Neuron (in vitro differentiated cells): ENCODE measurements around the gene S100A1.

ENCODE experiments used
- H2AFZ ChIP-seq: one replicate; pipeline ENCODE4 v1.6.1; 2013; ENCODE audit warnings: low read depth, mild to moderate bottlenecking, inconsistent platforms, low read length, moderate library complexity
- H3K27me3 ChIP-seq: one replicate; pipeline ENCODE4 v1.6.1; 2013; ENCODE audit warnings: low read length; ENCODE audit not compliant: insufficient read depth
- H3K36me3 ChIP-seq: one replicate; pipeline ENCODE4 v1.6.1; 2013; ENCODE audit warnings: low read length; ENCODE audit not compliant: insufficient read depth
- H3K4me1 ChIP-seq: one replicate; pipeline ENCODE4 v1.6.1; 2013; ENCODE audit warnings: low read length; ENCODE audit not compliant: insufficient read depth
- H3K4me3 ChIP-seq: 2 replicates; pipeline ENCODE4 v1.5.1; 2013; ENCODE audit warnings: mild to moderate bottlenecking, low read length, moderate library complexity
- H3K9me3 ChIP-seq: one replicate; pipeline ENCODE4 v1.6.1; 2013; ENCODE audit warnings: low read length

The S100A1 gene

DNA sequence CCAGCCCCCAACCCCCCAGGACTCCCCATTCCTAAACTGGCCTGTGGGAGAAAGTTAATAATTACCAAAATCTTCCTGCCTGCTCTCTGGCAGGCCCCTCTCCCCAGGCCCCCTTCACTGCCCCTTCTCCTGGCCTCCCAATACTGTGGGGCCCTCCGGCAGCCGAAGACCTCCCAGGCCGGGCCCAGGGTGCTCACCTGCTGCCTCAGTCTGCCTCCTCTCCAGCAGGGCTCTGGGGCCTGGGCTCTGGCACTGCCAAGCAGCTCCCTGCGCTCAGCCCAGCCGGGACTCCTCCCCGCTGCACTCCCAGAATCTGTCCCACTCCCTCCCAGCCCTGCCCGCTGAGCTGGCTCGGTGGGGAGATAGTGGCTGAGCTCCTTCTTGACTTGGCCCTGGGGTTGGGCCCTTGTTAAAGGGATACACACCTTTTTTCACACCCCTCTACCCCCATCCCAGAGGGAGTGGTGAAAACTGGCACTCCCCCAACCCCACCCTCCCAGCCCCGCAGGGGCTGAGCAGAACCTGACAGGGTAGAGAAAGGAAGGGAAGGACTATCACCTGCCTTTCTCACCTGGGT lies 15.4 kb upstream of the S100A1 start, which contains the start of gene S100A16:
Gene S100A16, minus strand, starts transcription at position 383 of the 577 bp plus-strand sequence. CDS start 4,986 bp downstream, outside the sequence.
- Histone ChIP-seq H3K4me1 (peaks cover 28% of the 10 kb centered on the region), H3K27me3 (no peaks in the 10 kb centered on the region), H3K4me3 (peak within 1 kb of the TSS; percentile 13), H3K36me3 (no peaks in the 10 kb centered on the region), H2AFZ (peak within 1 kb of the TSS; percentile 8), H3K9me3 (no peaks in the 10 kb centered on the region)

DNA sequence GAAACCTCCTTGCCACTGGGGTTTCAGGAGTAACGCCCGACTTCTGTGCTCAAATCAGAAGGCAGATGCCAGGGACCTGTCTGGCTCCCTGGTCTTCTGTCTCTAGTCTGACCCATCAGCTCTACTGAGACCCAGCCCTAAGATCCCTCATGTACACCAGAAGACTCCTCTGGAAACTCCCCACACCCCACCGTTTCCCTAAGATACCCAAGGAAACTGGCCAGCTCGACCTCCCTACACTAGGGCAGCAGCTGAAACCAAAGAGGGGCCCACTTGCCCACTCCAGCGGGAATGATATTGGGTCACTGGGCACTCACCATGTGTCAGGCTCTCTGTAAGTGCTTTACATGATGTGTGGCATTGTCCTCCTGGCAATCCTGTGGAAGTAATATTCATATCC lies 14.8 kb upstream of the S100A1 start:
- Histone ChIP-seq H3K4me1 (peaks cover 24% of the 10 kb centered on the region), H3K27me3 (no peaks in the 10 kb centered on the region), H3K36me3 (no peaks in the 10 kb centered on the region), H3K4me3 (no peak overlapping the region), H2AFZ (no peak overlapping the region), H3K9me3 (no peaks in the 10 kb centered on the region)

DNA sequence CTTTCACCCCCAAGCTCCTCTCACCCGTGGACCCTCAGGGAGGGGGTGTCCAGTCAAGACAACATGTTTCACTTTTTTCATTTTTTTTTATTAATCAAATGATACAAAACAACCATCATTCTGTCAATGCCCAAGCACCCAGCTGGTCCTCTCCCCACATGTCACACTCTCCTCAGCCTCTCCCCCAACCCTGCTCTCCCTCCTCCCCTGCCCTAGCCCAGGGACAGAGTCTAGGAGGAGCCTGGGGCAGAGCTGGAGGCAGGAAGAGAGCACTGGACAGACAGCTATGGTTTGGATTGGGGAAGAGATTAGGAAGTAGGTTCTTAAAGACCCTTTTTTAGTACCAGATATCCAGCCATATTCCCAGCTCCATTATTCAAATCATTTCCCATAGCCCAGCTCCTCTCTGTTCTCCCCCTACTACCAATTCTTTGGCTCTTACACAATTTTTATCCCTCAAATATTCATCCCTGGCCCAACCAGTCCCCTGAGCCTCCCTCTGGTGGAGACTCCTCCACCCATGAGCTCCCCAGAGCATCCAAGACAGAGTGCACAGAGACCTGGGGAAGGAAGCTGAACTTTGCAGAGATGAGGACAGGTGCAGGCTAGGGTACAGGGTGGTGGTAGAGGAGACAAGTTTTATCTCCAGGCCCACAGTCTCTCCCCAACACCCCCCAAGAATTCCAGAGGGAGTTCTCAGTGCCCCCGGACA lies 13.9 kb upstream of the S100A1 start:
- Histone ChIP-seq H3K9me3 (no peaks in the 10 kb centered on the region), H3K4me1 (peaks cover 15% of the 10 kb centered on the region), H3K36me3 (peaks cover 4% of the 10 kb centered on the region), H3K4me3 (no peak overlapping the region), H3K27me3 (no peaks in the 10 kb centered on the region), H2AFZ (no peak overlapping the region)

DNA sequence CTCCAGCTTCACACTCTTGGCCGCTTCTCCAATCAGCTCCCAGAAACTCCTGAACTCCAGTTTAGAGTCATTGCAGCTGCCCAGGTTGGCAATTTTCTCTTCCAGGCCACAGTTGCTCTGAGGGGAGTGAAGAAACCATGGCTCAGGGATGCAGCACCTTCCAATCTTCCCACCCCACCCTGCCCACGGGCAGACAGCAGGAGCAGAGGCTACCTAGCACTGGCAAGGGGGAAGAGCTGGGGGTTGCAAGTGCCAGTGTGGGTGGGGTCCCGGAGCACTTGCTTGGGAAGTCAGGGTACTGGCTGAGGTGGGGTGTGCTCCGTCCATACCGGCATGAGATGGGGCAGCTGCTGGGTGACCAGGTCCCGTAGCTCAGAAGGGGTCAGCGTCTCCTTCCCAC lies 13.3 kb upstream of the S100A1 start:
- Histone ChIP-seq H3K9me3 (peaks cover 4% of the 10 kb centered on the region), H3K4me1 (peaks cover 11% of the 10 kb centered on the region), H3K36me3 (peaks cover 8% of the 10 kb centered on the region), H2AFZ (no peak overlapping the region), H3K4me3 (no peak overlapping the region), H3K27me3 (no peaks in the 10 kb centered on the region)

DNA sequence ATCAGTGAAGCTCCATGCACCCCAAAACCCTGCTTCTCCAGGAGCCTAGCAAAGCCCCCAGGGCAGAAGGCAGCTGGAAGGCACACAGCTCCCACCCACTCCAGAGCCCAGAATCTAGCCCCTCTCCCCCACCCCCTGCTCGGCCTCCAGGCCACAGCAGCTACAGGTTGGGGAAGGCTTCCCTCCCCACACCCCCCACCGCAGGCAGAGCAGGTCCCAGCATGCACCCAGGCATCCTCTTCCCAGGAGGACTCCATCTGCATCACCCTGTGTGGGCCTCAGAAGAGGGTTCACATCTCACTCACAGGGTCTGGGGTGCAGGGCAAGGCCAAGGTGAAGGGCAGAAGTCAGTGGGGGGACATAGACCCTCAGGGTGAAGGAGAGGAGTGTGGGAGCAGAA lies 12.8 kb upstream of the S100A1 start:
- no peaks in the 10 kb centered on the region for H3K27me3 ChIP-seq
- H2AFZ ChIP-seq: no peak overlapping the region
- H3K4me1 ChIP-seq: peaks cover 11% of the 10 kb centered on the region
- H3K4me3 ChIP-seq: no peak overlapping the region
- peaks cover 4% of the 10 kb centered on the region for H3K9me3 ChIP-seq
- H3K36me3 ChIP-seq: peaks cover 9% of the 10 kb centered on the region

DNA sequence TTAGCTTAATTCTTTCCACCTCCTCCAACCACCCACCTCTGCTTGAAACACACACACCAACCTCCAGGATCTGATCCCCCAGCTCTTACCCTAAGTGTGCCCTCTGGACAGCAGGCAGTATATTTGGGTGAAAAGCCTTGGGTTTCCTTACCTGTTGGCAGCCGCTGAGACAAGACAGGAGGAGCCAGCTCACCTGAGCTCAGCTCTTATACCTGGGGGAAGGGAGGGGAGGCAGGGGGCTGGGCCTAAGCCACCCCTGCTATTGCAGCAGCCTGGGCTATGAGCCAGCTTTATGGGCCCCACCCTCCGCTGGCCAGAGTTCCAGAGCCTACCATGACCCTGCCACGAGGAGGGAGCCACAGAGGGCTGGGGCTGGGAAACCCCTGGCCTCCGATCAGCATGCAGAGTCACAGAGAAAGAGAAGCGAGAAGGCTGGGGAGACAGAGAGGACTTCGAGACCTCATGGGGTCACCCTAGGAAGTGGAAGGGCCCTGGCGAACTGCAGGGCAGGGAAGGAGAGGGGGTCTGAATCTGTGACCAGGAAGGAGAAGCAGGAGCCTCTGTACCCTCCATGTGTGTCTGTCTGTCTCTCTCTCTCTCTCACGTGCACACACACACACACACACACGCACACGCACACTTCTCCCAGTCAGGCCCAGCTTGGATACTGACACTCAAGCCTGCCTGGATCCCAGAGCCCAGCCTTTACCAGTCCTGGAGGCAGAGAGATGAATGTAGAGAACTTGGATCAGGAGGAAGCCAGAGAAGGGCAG lies 11.9 kb upstream of the S100A1 start, which contains the start of gene S100A14:
Gene S100A14, minus strand, starts transcription at position 182 of the 773 bp plus-strand sequence. CDS start 467 bp downstream, outside the sequence.
- Histone ChIP-seq H3K27me3 (no peaks in the 10 kb centered on the region), H3K4me3 (no peak within 1 kb of the TSS), H3K9me3 (peaks cover 8% of the 10 kb centered on the region), H3K4me1 (peaks cover 11% of the 10 kb centered on the region), H2AFZ (no peak within 1 kb of the TSS), H3K36me3 (peaks cover 12% of the 10 kb centered on the region)

DNA sequence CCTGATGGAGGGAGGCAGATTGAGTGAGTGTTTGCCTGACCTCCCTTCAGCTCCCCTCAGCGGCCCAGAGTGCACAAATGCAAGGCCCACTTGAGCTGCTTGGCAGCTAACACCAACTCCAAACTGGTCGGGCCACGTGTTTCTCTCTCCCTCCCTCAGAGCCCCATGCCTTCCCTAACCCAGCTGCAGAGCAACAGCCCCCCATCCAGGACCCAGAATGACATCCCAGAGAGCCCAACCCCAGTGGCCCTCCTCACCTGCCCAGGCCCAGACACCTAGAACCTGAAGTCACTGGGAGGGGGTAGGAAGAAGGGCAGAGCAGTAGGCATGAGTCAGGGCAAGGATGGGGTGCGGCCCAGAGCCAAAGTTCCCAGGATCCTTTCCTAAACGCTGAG lies 11.3 kb upstream of the S100A1 start:
- Histone ChIP-seq H3K27me3 (no peaks in the 10 kb centered on the region), H3K9me3 (peaks cover 8% of the 10 kb centered on the region), H3K4me3 (no peak overlapping the region), H2AFZ (no peak overlapping the region), H3K4me1 (peaks cover 8% of the 10 kb centered on the region), H3K36me3 (peaks cover 12% of the 10 kb centered on the region)

DNA sequence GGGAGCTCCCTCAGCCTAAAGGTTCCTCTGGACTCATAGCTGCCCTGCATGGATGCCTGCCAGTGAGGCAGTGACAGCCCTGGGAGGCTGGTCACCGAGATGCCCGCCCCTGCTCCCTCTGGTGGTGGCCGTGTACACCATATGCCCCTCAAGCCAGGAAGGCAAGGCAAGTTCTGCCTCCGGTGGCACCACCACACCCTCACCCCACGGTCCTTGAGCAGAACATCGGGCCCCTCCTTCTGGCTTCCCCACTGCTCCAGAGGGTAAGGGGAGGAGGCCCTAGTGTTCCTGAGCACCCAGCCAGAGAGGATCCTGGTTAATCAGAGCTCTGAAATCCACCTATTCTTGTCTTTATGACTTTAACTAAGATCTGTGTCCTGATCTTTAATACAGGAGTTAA lies 10.6 kb upstream of the S100A1 start:
- H3K36me3 ChIP-seq: peaks cover 12% of the 10 kb centered on the region
- no peak overlapping the region for H3K4me3 ChIP-seq
- H3K27me3 ChIP-seq: no peaks in the 10 kb centered on the region
- no peak overlapping the region for H2AFZ ChIP-seq
- peaks cover 2% of the 10 kb centered on the region for H3K4me1 ChIP-seq
- peaks cover 8% of the 10 kb centered on the region for H3K9me3 ChIP-seq

DNA sequence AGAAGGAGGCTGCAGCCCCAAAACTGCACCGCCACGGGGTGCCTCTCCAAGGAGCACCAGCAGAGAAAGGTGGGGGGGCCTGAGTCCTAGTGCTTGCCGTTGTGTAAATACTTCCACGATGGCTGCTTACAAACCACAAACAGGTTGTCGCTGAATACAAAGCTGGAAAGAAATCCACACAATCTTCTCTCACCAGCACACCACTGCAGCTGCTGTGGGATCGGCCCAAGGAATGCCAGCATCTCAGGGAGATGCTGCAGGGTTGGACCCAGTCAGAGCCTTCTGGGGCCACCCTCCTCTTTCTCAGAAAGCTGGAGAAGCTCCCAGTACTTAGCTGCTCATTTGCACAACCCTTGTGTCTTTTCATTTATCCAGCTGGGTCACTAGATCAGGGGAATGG lies 9.1 kb upstream of the S100A1 start:
- Histone ChIP-seq H3K9me3 (peaks cover 8% of the 10 kb centered on the region), H3K36me3 (peaks cover 12% of the 10 kb centered on the region), H2AFZ (no peak overlapping the region), H3K27me3 (no peaks in the 10 kb centered on the region), H3K4me3 (no peak overlapping the region), H3K4me1 (no peaks in the 10 kb centered on the region)

DNA sequence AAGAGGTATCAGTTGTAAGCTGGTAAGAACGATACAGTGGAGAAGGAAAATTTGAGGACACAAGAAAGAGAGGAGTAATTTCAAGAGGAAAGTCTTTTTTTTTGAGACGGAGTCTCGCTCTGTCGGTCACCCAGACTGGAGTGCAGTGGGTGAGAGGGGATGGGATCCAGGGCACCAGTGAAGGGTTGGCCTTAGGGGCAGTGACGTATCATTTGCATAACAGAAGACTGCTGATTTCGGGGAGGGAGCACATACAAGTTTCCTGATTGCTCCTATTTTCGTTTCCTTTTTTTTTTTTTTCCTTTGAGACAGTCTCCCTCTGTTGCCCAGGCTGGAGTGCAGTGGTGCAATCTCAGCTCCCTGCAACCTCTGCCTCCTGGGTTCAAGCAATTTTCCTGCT lies 5.1 kb upstream of the S100A1 start:
- H3K4me3 ChIP-seq: no peak overlapping the region
- H3K9me3 ChIP-seq: peaks cover 8% of the 10 kb centered on the region
- no peak overlapping the region for H2AFZ ChIP-seq
- H3K27me3 ChIP-seq: no peaks in the 10 kb centered on the region
- peaks cover 18% of the 10 kb centered on the region for H3K36me3 ChIP-seq
- peaks cover 16% of the 10 kb centered on the region for H3K4me1 ChIP-seq

DNA sequence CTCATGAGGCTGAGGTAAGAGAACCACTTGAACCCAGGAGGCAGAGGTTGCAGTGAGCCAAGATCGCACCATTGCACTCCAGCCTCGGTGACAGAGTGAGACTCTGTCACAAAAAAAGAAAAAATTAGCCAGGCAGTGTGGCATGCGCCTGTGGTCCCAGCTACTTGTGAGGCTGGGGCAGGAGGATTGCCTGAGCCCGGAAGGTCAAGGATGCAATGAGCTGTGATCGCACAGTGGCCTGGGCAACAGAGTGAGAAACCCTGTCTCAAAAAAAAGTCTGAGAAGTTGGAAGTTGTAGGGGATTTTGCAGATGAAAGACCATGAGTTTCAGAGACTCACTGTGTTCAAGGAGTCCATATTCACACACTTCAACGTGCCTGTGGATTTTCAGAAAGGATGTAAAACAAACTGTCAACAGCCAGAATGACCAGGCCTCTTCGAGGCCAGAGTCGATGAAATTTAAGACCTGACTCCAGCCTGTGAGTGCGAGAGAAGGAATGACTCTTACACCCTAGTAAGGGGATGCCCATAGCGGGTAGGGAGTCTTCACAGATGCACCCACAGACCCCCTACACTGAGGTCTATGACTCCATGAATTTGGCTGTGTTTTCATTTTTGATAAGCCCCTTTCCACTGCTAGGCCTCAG lies 3.1 kb upstream of the S100A1 start:
- H3K4me3 ChIP-seq: no peak overlapping the region
- peaks cover 9% of the 10 kb centered on the region for H3K36me3 ChIP-seq
- H3K4me1 ChIP-seq: peaks cover 16% of the 10 kb centered on the region
- no peak overlapping the region for H2AFZ ChIP-seq
- H3K27me3 ChIP-seq: no peaks in the 10 kb centered on the region
- peaks cover 4% of the 10 kb centered on the region for H3K9me3 ChIP-seq

DNA sequence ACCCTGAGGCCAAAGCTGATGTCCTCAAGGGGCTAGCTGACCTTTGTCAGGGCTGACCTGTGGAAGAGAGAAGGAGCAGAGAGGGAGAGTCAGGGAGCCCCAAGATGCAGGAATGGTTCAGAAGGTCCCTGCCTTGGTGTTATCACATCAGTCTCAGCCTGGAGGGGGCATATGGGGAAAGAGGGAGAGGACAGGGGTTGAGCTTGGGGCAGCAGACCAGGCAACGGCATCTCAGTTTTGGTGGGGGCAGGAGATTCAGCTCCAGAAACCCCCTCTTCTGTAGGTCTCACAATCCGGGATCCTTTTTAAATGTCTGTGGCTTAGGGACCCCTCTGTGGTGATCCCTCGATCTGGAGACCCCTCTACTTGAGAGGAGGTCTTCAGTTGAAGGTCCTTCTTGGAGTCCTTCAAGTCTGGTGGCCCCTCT lies 1.7 kb upstream of the S100A1 start:
- H3K4me3 ChIP-seq: peak overlapping the region; percentile 58
- peak overlapping the region; percentile 62 for H2AFZ ChIP-seq
- peaks cover 16% of the 10 kb centered on the region for H3K4me1 ChIP-seq

More for the DNA sequence above, 1.7 kb upstream of the S100A1 start:
- Histone ChIP-seq H3K27me3 (no peaks in the 10 kb centered on the region), H3K9me3 (no peaks in the 10 kb centered on the region), H3K36me3 (peaks cover 5% of the 10 kb centered on the region)
